ENCODE results near the gene PCDHAC1.
"Not testable (repeated sequence)": the region's sequence is repeated elsewhere in the genome, so short reads cannot be mapped to it uniquely, and the experiment has no call there.

The PCDHAC1 gene, protein sequence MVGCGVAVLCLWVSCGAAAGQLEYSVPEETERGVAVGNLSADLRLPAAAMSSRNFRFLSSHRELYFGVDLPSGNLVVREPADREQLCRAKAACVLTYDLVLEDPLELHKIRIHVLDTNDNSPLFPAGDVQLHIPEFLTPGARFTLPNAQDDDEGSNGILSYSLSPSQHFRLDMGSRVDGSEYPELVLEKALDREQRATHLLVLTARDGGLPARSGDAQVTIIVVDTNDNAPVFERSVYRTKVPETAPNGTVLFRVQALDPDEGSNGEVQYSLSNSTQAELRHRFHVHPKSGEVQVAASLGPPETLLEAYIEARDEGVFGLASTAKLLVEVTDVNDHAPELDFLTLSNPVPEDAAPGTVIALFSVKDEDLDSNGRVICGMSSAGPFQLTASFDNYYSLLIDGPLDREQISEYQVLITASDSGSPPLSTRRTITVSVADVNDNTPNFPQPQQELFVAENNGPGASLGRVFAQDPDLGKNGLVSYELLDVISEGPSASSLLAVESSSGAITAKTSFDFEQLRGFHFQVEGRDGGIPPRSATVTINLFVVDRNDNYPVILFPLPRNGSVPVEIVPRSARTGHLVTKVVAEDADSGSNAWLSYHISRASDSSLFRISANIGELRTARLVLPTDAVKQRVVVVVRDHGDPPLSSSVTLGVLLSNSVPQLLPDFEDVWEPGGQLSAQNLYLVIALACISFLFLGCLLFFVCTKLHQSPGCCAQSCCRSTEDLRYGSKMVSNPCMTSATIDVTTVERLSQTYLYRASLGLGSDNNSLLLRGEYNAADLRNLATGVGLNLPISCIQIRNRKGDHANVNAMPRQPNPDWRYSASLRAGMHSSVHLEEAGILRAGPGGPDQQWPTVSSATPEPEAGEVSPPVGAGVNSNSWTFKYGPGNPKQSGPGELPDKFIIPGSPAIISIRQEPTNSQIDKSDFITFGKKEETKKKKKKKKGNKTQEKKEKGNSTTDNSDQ

DNA sequence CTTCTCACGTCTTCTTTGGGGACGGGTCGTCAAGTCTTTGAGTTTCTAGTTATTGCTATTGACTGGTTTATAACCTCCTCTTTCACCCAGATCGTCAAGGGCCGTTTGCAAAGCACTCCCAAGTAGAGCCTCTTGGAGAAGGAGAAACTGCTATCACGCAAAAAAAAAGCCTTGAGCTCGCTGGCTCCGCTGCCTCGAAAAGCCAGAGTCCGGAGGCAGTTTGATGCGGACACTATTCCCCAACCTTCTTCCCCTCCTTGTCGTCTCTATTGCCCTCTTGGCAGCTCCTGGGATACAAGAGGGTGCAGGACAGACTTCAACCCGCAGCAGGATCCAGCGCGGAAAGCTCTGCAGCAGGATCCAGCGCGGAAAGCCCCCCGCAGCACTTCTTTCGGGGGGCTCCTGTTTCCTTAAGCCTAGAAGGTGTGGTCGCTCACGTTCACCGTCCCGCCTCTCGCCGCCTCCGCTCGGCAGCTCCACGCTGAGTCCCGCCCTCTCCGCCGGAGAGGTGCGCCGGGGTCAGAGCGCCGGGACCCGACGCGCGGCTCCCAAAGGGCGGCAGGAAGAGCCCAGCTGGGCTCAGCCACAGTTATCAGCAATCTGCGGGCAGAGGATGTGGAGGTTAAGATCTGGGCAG, at the start of gene PCDHAC1:
TSS of gene PCDHAC1 (plus strand) at position 494 of the 637 bp plus-strand sequence. CDS start 594 bp downstream, outside the sequence.
- DNase-seq (ENCODE audit: low read depth), result no peak

DNA sequence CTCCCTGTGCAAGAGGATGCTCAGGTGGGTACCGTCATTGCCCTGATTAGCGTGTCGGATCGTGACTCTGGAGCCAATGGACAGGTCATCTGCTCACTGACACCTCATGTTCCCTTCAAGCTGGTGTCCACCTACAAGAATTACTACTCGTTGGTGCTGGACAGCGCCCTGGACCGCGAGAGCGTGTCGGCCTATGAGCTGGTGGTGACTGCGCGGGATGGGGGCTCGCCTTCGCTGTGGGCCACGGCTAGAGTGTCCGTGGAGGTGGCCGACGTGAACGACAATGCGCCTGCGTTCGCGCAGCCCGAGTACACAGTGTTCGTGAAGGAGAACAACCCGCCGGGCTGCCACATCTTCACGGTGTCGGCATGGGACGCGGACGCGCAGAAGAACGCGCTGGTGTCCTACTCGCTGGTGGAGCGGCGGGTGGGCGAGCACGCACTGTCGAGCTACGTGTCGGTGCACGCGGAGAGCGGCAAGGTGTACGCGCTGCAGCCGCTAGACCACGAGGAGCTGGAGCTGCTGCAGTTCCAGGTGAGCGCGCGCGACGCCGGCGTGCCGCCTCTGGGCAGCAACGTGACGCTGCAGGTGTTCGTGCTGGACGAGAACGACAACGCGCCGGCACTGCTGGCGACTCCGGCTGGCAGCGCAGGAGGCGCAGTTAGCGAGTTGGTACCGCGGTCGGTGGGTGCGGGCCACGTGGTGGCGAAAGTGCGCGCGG, 49.4 kb upstream of the PCDHAC1 start:
- DNase-seq (ENCODE audit: low read depth), result not testable (repeated sequence)

DNA sequence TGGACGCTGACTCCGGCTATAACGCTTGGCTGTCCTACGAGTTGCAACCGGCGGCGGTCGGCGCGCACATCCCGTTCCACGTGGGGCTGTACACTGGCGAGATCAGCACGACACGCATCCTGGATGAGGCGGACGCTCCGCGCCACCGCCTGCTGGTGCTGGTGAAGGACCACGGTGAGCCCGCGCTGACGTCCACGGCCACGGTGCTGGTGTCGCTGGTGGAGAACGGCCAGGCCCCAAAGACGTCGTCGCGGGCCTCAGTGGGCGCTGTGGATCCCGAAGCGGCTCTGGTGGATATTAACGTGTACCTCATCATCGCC, 48.9 kb upstream of the PCDHAC1 start:
- no peak for DNase-seq (ENCODE audit: low read depth)

DNA sequence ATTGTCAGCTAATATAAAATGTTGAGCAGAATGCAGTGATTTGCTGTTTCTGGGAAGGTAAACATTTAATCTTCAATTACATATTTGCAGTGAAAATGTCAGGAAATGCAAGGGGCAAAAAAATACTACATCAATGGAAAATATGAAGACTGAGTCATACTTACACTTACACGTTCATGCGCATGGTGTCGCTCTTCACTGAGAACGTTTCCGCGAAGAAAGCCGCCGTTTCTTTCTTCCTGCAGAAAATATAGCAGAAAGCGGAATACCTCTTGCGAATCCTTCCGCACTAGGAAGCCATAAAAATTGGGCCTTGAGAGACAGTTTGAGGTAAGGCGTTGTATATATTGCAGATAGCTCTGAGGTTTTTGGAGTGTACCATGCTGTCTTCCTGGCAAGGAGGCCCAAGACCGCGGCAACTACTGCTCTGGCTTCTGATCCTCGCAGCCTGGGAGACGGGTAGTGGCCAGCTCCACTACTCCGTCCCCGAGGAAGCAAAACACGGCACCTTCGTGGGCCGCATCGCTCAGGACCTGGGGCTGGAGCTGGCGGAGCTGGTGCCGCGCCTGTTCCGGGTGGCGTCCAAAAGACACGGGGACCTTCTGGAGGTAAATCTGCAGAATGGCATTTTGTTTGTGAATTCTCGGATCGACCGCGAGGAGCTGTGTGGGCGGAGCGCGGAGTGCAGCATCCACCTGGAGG, 44.1 kb upstream of the PCDHAC1 start, which contains the start of gene PCDHA13:
TSS of gene PCDHA13 (plus strand) at position 236 of the 702 bp plus-strand sequence. CDS start at position 381, 145 bp downstream.
- no peak for DNase-seq (ENCODE audit: low read depth)

GRCh38 chr5:140882591-140882899, 43.6 kb upstream of the PCDHAC1 start:
- DNase-seq (ENCODE audit: low read depth), result no peak

DNA sequence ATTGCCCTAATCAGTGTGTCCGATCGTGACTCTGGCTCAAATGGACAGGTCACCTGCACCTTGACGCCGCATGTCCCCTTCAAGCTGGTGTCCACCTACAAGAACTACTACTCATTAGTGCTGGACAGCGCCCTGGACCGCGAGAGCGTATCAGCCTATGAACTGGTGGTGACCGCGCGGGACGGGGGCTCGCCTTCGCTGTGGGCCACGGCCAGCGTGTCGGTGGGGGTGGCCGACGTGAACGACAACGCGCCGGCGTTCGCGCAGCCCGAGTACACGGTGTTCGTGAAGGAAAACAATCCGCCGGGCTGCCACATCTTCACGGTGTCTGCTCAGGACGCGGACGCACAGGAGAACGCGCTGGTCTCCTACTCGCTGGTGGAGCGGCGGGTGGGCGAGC, 42.7 kb upstream of the PCDHAC1 start:
- DNase-seq (ENCODE audit: low read depth), result no peak

GRCh38 chr5:140883927-140884697, 42.0 kb upstream of the PCDHAC1 start:
- no peak for DNase-seq (ENCODE audit: low read depth)

GRCh38 chr5:140916325-140916724, 9.8 kb upstream of the PCDHAC1 start:
- no peak for DNase-seq (ENCODE audit: low read depth)

DNA sequence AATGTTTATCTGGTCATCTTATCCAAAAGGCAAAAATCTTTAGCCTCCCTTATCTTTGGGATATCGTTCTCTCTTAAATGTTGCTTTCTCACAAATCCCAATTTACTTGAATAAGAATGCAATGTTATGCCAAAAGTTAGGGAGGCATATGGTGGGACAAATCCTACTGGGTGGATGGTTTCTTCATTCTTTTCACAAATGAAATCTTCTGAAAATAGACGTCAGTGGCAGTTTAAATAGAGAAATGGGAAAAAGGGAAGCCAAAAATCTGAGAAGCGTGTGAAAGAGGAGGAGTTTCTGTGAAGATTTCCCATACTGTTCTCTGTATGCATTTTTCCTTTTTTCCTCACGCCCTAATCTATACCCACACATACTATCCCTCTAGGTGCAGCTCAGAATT, 2.5 kb upstream of the PCDHAC1 start:
- no peak for DNase-seq (ENCODE audit: low read depth)

DNA sequence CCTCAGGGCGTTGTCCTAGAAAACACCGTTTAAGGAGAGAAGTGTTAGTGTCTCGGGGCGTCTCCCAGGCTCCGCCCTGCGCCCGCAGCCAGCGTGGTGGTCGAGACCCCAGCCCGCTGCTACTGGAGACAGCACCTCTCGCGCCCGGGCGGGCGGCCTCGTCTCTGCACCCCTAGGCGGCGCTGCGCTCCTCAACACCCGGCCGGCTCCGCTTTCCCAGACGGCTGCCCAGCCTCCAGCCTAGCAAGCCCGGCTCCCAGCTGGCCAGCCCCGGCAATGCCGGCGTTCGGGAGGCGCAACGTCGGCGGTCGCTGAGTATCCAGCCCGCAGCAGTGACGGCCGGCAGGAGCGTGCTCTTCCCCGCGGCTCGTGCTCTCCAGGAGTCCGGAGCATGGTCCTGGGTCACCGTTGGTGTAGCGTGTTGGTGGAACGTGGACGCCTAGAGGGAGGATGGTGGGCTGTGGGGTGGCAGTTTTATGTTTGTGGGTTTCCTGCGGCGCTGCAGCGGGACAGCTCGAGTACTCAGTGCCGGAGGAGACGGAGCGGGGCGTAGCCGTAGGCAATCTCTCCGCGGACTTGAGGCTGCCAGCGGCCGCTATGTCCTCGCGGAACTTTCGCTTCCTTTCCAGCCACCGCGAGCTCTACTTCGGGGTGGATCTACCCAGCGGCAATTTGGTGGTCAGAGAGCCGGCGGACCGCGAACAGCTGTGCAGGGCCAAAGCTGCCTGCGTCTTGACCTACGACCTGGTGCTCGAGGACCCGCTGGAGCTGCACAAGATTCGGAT, 536 bp downstream of the PCDHAC1 start:
- no peak for DNase-seq (ENCODE audit: low read depth)

GRCh38 chr5:140927228-140927573, 1.1 kb downstream of the PCDHAC1 start:
- DNase-seq (ENCODE audit: low read depth), result no peak

GRCh38 chr5:140934964-140935606, 9.0 kb downstream of the PCDHAC1 start:
- no peak for DNase-seq (ENCODE audit: low read depth)

GRCh38 chr5:140946578-140946977, 20.5 kb downstream of the PCDHAC1 start:
- DNase-seq (ENCODE audit: low read depth), result no peak

GRCh38 chr5:140951636-140952035, 25.5 kb downstream of the PCDHAC1 start:
- no peak for DNase-seq (ENCODE audit: low read depth)

GRCh38 chr5:140953234-140953633, 27.1 kb downstream of the PCDHAC1 start:
- DNase-seq (ENCODE audit: low read depth), result no peak

GRCh38 chr5:140962190-140962589, 36.1 kb downstream of the PCDHAC1 start:
- no peak for DNase-seq (ENCODE audit: low read depth)

GRCh38 chr5:140964356-140964755, 38.3 kb downstream of the PCDHAC1 start:
- DNase-seq (ENCODE audit: low read depth), result no peak

DNA sequence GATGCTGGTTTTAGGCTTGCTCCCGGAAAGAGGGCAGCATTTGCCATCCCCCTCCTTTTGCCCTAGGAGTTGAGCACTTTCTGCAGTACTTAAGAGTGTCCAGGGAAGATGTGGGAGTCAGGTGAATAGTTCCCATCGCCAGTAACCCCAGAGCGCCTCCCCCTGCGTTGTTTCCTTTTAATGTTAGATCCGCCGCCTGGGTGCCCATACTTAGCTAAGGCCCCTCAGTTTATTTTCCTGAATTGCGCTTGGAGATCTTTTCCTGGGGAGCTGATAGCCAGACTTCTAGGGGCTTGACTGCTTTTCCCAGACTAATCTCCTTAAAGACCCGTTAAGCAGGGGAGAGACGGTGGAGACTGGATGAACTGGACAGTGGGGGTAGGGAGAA, 39.8 kb downstream of the PCDHAC1 start:
- DNase-seq (ENCODE audit: low read depth), result no peak
